GM18519 (cell line): ENCODE results near the gene RNF223.
"Not testable (repeated sequence)": the region's sequence is repeated elsewhere in the genome, so short reads cannot be mapped to it uniquely, and the experiment has no call there.

Experiments
- ATAC-seq: cut with Tn5 transposase; IDR thresholded peaks from one replicate; pipeline ENCODE4 v1.9.1; 2021; ENCODE audit warnings: mild to moderate bottlenecking, moderate library complexity; ENCODE audit not compliant: unreplicated experiment, low FRiP score

RNF223 gene

GRCh38 chr1:1088029-1088800, 14.1 kb upstream of the RNF223 start:
- no peak for ATAC-seq

GRCh38 chr1:1087351-1088028, 13.4 kb upstream of the RNF223 start:
- ATAC-seq: no peak

GRCh38 chr1:1086911-1087341, 12.8 kb upstream of the RNF223 start:
- no peak for ATAC-seq

GRCh38 chr1:1085911-1086841, 12.1 kb upstream of the RNF223 start:
- ATAC-seq: no peak

GRCh38 chr1:1085171-1085841, 11.2 kb upstream of the RNF223 start:
- no peak for ATAC-seq

- no peak for ATAC-seq
Measured at GRCh38 chr1:1084372-1085170, 10.5 kb upstream of the RNF223 start.

- no peak for ATAC-seq
Measured at GRCh38 chr1:1083416-1084371, 9.6 kb upstream of the RNF223 start.

- no peak for ATAC-seq
Measured at GRCh38 chr1:1082776-1083415, 8.8 kb upstream of the RNF223 start.

GRCh38 chr1:1082239-1082775, 8.2 kb upstream of the RNF223 start:
- ATAC-seq: no peak

- no peak for ATAC-seq
Measured at GRCh38 chr1:1081311-1082238, 7.5 kb upstream of the RNF223 start.

GRCh38 chr1:1080951-1081310, 6.8 kb upstream of the RNF223 start:
- no peak for ATAC-seq

- no peak for ATAC-seq
Measured at GRCh38 chr1:1080122-1080757, 6.1 kb upstream of the RNF223 start.

- no peak for ATAC-seq
Measured at GRCh38 chr1:1079408-1080121, 5.5 kb upstream of the RNF223 start.

- ATAC-seq: not testable (repeated sequence)
Measured at GRCh38 chr1:1077396-1077795, 3.3 kb upstream of the RNF223 start.

- no peak for ATAC-seq
Measured at GRCh38 chr1:1075148-1075935, 1.2 kb upstream of the RNF223 start.
